GM18505 (cell line): ENCODE data around the gene PTPRU.
"Not testable (repeated sequence)": the region's sequence is repeated elsewhere in the genome, so short reads cannot be mapped to it uniquely, and the experiment has no call there.

Source experiments
- ATAC-seq: cut with Tn5 transposase; IDR thresholded peaks from one replicate; pipeline ENCODE4 v1.9.1; 2021; ENCODE audit not compliant: unreplicated experiment
- POLR2A ChIP-seq: IDR thresholded peaks from 4 replicates; pipeline ENCODE4 v1.6.1; 2011; ENCODE audit warnings: borderline replicate concordance; ENCODE audit not compliant: insufficient read depth, insufficient read length; ENCODE audit errors: extremely low read depth

PTPRU gene

GRCh38 chr1:29289493-29289892 is 53.2 kb downstream of the PTPRU start:
- ATAC-seq: no peak
- no peak for TF ChIP-seq POLR2A

DNA sequence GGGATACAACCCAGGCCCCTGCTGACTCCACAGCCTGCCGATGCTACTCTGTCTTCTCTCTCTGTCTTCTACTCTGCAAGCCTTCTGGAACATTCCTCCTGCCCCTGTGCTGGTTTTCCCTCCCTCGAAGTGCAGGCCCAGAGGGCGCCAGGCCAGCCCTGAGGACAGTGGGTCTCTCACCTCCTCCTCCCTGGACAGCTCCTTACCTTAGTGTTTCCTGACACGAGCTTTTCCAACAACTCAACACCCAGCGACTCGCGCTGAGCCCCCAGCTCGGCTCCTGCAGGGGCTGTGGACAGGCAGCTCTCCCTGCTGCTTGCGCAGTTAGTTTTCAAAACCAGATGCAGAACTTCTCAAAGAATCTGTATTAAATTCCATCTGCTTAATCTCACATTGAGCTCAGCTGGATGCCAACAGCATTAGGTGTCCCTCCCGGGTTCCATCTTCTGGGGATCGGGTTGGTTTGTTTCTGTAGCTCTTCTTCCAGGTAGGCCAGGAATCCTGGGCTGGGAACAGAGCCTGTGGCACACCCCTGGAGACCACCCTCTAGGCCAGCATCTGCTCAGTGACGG is 54.2 kb downstream of the PTPRU start:
- ATAC-seq: no peak
- no peak for TF ChIP-seq POLR2A

DNA sequence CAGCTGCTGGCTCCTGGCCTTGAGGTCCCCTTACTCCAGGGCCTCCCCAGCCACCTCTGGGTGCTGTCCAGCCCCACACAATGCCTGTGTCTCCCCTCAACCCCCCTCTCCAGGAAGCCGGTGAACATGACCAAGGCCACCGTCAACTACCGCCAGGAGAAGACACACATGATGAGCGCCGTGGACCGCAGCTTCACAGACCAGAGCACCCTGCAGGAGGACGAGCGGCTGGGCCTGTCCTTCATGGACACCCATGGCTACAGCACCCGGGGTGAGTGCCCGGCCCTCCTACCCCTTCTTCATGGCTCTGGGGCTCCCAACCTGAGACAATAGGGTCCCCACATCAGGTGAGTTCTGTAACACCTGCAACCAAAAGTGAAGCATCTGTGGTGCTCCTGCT is 55.4 kb downstream of the PTPRU start:
- no peak for TF ChIP-seq POLR2A
- no peak for ATAC-seq

DNA sequence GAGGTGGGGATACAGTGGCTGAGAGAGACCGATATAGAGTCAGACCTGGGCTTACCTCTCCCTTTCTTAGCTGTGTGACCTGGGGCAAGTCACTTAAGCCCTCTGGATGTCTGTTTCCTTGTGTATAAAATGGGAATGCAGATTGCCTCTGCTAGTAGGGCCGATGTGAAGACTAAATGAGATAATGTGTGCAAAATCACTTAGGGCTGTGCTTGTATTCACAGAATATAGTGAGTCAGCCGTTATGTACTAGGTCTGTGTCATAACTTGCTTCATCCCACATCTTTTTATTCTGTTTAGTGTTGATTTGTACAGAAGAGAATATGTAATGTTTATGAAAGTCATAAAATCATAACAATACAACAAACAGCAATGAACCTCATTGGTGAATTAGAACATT is 56.0 kb downstream of the PTPRU start:
- no peak for TF ChIP-seq POLR2A
- no peak for ATAC-seq

DNA sequence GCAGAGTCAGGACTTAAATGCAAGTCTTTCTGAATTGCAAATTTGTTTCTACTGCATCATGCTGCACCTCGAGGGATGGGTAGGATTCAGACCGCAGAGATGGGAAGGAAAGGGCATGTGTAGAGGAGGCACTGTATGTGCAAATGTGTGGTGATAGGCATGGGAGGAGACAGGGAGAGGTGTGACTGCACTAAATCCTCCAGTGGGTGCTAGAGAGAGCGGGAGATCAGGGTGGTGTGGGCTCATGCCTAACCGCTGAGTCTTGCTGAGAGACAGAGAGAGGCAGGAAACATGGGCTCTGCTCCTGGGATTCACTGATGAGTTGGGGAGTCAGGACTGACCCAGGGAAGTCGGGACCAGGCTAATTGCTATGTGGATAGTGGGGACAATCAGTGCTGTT is 61.1 kb downstream of the PTPRU start:
- TF ChIP-seq POLR2A: no peak
- no peak for ATAC-seq

- ATAC-seq: no peak
- TF ChIP-seq POLR2A: no peak
Measured at GRCh38 chr1:29298246-29298645, 61.9 kb downstream of the PTPRU start.

DNA sequence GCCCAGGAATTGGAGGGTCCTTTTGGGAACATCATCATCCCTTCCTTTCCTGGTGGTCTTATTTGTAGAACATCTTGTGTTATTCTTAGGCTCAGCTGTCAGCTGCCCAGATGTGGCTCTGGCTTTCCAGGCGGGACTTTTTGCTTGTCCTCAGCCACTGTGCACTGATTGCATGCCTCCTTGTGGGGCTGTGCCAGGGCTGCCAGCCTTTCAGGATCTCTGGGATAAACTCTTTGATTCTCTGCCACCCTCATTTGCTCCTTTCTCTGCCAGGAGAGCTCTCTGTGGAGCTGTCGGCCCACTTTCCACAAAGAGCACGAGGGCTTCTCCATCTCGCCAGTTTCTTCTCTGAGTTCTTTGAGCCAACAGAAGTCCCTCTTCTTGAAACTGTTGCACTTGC is 63.1 kb downstream of the PTPRU start:
- no peak for TF ChIP-seq POLR2A
- ATAC-seq: no peak

DNA sequence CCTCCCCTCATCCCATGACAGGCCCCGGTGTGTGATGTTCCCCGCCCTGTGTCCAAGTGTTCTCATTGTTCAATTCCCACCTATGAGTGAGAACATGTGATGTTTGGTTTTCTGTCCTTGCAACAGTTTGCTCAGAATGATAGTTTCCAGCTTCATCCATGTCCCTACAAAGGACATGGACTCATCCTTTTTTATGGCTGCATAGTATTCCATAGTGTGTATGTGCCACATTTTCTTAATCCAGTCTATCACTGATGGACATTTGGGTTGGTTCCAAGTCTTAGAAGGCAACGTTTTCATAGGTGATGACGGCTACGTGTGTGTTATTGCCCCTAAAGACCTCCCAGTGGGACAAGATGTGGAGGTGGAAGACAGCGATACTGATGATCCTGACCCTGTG is 65.4 kb downstream of the PTPRU start:
- ATAC-seq: not testable (repeated sequence)

- no peak for TF ChIP-seq POLR2A
- no peak for ATAC-seq
Measured at GRCh38 chr1:29303201-29304024, 67.1 kb downstream of the PTPRU start.

DNA sequence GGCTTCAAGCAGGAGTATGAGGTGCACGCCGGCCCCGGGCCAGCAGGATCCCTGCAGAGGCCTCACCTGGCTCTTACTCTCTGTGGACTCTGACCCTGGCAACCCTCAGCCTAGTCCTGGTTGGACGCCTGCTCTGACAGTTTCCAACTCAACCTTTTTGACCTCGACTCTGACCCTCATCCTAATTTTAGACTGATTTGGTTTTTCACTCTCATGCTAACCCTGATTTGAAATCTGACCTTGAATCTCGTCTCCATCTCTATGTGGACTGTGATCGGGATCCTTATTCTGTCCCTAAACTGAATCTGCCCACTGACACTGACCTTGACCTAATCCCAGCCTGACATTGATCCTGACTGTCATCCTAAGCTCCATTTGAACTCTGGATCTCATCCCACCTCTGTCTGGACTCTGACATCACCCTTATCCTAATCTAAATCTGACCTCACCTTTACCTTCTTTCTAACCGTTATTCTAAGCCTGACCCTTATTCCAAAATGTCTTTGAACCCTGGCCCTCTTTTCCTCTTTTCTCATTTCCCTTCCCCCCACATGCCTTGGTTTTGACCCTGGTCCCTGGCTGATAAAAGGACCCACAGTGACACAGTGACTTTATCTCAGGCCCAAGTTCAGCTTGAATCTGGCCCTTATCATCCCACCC is 67.8 kb downstream of the PTPRU start:
- TF ChIP-seq POLR2A: no peak
- no peak for ATAC-seq

DNA sequence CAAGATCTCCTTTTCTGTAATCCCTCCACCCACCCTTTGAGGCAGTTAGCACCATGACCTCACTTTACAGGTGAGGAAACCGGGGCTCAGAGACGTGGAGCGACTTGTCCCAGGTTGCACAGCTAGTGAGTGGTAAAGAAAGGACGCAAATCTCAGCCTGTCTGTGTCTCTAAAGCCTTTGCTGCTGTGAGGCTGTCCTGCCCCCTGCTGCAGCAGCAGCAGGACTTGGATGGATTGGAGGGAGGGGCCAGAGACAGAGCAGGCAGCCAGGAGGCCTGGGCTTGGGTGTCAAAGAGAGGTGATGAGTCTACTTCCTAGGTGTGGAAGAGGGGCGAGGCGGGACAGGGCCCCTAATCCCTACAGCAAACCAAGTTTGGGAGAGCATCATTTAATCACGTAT is 69.6 kb downstream of the PTPRU start:
- TF ChIP-seq POLR2A: no peak
- ATAC-seq: no peak

GRCh38 chr1:29306471-29307140 is 70.3 kb downstream of the PTPRU start:
- ATAC-seq: no peak
- TF ChIP-seq POLR2A: no peak

- TF ChIP-seq POLR2A: no peak
- ATAC-seq: no peak
Measured at GRCh38 chr1:29309075-29309474, 72.8 kb downstream of the PTPRU start.
